ENCODE measurements around the gene UGCG.

DNA sequence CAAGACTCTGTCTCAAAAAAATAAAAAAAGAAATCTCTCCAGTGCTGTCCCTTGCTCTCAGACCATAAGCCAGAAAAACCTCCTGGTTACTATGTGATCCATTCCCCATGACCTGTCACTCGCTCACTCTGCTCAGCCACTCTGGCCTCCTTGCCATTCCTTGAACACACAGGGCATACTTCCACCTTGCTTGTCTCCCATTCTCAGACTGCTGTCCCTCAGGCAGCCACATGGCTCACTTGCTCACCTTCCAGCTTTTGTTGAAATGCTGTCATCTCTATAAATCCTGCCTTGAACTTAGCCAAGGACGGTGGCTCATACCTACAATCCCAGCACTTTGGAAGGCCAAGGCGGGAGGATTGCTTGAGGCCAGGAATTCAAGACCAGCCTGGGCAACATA, 82.9 kb downstream of the UGCG start:
- TF ChIP-seq, protein P1, sequence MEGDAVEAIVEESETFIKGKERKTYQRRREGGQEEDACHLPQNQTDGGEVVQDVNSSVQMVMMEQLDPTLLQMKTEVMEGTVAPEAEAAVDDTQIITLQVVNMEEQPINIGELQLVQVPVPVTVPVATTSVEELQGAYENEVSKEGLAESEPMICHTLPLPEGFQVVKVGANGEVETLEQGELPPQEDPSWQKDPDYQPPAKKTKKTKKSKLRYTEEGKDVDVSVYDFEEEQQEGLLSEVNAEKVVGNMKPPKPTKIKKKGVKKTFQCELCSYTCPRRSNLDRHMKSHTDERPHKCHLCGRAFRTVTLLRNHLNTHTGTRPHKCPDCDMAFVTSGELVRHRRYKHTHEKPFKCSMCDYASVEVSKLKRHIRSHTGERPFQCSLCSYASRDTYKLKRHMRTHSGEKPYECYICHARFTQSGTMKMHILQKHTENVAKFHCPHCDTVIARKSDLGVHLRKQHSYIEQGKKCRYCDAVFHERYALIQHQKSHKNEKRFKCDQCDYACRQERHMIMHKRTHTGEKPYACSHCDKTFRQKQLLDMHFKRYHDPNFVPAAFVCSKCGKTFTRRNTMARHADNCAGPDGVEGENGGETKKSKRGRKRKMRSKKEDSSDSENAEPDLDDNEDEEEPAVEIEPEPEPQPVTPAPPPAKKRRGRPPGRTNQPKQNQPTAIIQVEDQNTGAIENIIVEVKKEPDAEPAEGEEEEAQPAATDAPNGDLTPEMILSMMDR (IDR thresholded peaks at IDR 0.05; ENCODE audit: control extremely low read depth in 1 of 3, insufficient read depth in 1 of 3, low read depth in 1 of 3, low read length in 3 of 3) = no peak
- TF ChIP-seq RAD21 (IDR thresholded peaks at IDR 0.05 in 1 of 2, conservative IDR thresholded peaks at IDR 0.05 in 1 of 2; ENCODE audit: low read depth in 2 of 2, low read length in 2 of 2) (no peak; a peak in 1 of 4 replicates), EP300 (IDR thresholded peaks at IDR 0.05; ENCODE audit: borderline replicate concordance in 1 of 2, low read depth in 2 of 2, low read length in 2 of 2) (no peak)

Data from H1 (cell line).